Lung (tissue), 12 donors: ENCODE results near the gene LAPTM4A. TPM values are rescaled to one million over a fixed set of nuclear protein-coding genes. Genes with fewer than 3 reads are reported as not detected.

Source experiments
- ATAC-seq: fragments of 200-7000 bp; cut with Tn5 transposase; one replicate; pipeline ENCODE4 v1.9.1; 2020; ENCODE audit warnings: moderate number of reproducible peaks; ENCODE audit not compliant: insufficient read depth, low FRiP score
- DNase-seq, 3 donors: peaks; one replicate each; pipeline ENCODE4 v3.0.0-alpha.2; 2013 to 2017
- H3K27ac ChIP-seq, 2 donors: one replicate each; pipeline ENCODE4 v1.5.1; 2013; ENCODE audit warnings: mild to moderate bottlenecking in 2 of 2, moderate library complexity in 2 of 2, control low read depth in 1 of 2, inconsistent platforms in 1 of 2, low read depth in 1 of 2, low read length in 1 of 2
- H3K27me3 ChIP-seq, 3 donors: one replicate each; pipeline ENCODE4 v1.5.1; 2013; ENCODE audit warnings: low read length in 2 of 3; ENCODE audit not compliant: control insufficient read depth in 3 of 3, insufficient read depth in 3 of 3
- H3K36me3 ChIP-seq, 4 donors: one replicate each; pipeline ENCODE4 v1.5.1; 2013; ENCODE audit warnings: low read length in 4 of 4, mild to moderate bottlenecking in 1 of 4, moderate library complexity in 1 of 4; ENCODE audit not compliant: control insufficient read depth in 4 of 4, insufficient read depth in 4 of 4
- H3K4me1 ChIP-seq, 5 donors: one replicate each; pipeline ENCODE4 v1.5.1; 2013; ENCODE audit warnings: low read length in 5 of 5, mild to moderate bottlenecking in 2 of 5, moderate library complexity in 1 of 5; ENCODE audit not compliant: control insufficient read depth in 5 of 5, insufficient read depth in 5 of 5
- H3K4me3 ChIP-seq: one replicate; pipeline ENCODE4 v1.5.1; 2013; ENCODE audit warnings: mild to moderate bottlenecking, control low read depth, moderate library complexity
- H3K9ac ChIP-seq, 2 donors: one replicate each; pipeline ENCODE4 v1.5.1; 2013; ENCODE audit warnings: low read length in 2 of 2, control low read depth in 1 of 2; ENCODE audit not compliant: insufficient read depth in 1 of 2
- H3K9me3 ChIP-seq, 4 donors: one replicate each; pipeline ENCODE4 v1.5.1; 2013; ENCODE audit warnings: low read length in 3 of 4, mild to moderate bottlenecking in 1 of 4, moderate library complexity in 1 of 4; ENCODE audit not compliant: control insufficient read depth in 4 of 4, insufficient read depth in 3 of 4
- CTCF ChIP-seq: IDR thresholded peaks from 2 replicates; pipeline ENCODE4 v1.5.1; 2012; ENCODE audit warnings: mild to moderate bottlenecking; ENCODE audit errors: control extremely low read depth, extremely low read depth
- WGBS, 2 donors: extraction: QIAGEN DNeasy Blood & Tissue Kit; methylation state at CpG; one replicate each; pipeline ENCODE4 v1.1.7; 2013; 5-methylcytosine and 5-hydroxymethylcytosine counted together
- polyA plus RNA-seq, 2 donors: library from polyadenylated mRNA; stranded (reverse); fragments of 200-250 nt; gene quantifications; one replicate each; pipeline ENCODE4 v1.2.1, GENCODE V29; 2013
- total RNA-seq, 2 donors: library from RNA; depleted of rRNA in 1 of 2; stranded (reverse); fragments of >200 nt in 1 of 2; gene quantifications; one replicate each; pipeline ENCODE4 v1.2.1, GENCODE V29; 2014 to 2021
- donor health status: control.
- donor health status: control.
- donor health status: Bipolar disorder and iron deficiency.
- donor health status: healthy.
- donor health status: DM: yes; HTN: yes; CAD: no.

Gene LAPTM4A
- total and polyA plus RNA-seq, 4 donors: 155 to 236 (median 204) TPM

GRCh38 chr2:20005067-20005627 lies 46.3 kb downstream of the LAPTM4A start:
- H3K4me3 ChIP-seq: no peak overlapping the region
- no peak overlapping the region for H3K9ac ChIP-seq
- no peak overlapping the region for H3K27ac ChIP-seq
- DNase-seq (no peak), ATAC-seq (no peak)
- no peaks in the 10 kb centered on the region for H3K9me3 ChIP-seq
- H3K27me3 ChIP-seq: no peaks in the 10 kb centered on the region
- WGBS, 2 donors: 96 to 98% methylated on average over 10 of the region's 10 CpGs
- no peaks in the 10 kb centered on the region for H3K4me1 ChIP-seq
- no peaks in the 10 kb centered on the region for H3K36me3 ChIP-seq
- no peak for TF ChIP-seq CTCF

GRCh38 chr2:20001361-20001863 lies 50.0 kb downstream of the LAPTM4A start:
- Histone ChIP-seq H3K4me1 (no peaks in the 10 kb centered on the region), H3K9me3 (no peaks in the 10 kb centered on the region), H3K9ac (no peak overlapping the region), H3K4me3 (no peak overlapping the region), H3K27ac (no peak overlapping the region), H3K27me3 (no peaks in the 10 kb centered on the region), H3K36me3 (no peaks in the 10 kb centered on the region)
- ATAC-seq (no peak), DNase-seq (no peak)
- WGBS, 2 donors: 81 to 87% methylated on average over 2 of the region's 2 CpGs
- no peak for TF ChIP-seq CTCF

GRCh38 chr2:19993731-19994130 lies 57.7 kb downstream of the LAPTM4A start:
- TF ChIP-seq CTCF: no peak
- ATAC-seq (no peak), DNase-seq (peak in 2 of 3 donors; percentile 84 to 92)
- Histone ChIP-seq H3K27me3 (no peaks in the 10 kb centered on the region), H3K36me3 (no peaks in the 10 kb centered on the region), H3K9ac (no peak overlapping the region), H3K27ac (no peak overlapping the region), H3K9me3 (no peaks in the 10 kb centered on the region), H3K4me3 (no peak overlapping the region), H3K4me1 (peaks cover 0 to 23% (median 4%) of the 10 kb centered on the region in 5 donors)

GRCh38 chr2:19991895-19992294 lies 59.5 kb downstream of the LAPTM4A start:
- H3K36me3 ChIP-seq: peaks cover 0 to 5% (median 0%) of the 10 kb centered on the region in 4 donors
- no peaks in the 10 kb centered on the region for H3K9me3 ChIP-seq
- no peak for ATAC-seq
- no peak for TF ChIP-seq CTCF
- H3K4me1 ChIP-seq: peaks cover 0 to 25% (median 7%) of the 10 kb centered on the region in 5 donors
- no peaks in the 10 kb centered on the region for H3K27me3 ChIP-seq
- 87 to 95% methylated on average over 1 of the region's 1 CpG for WGBS, 2 donors
- H3K4me3 ChIP-seq: no peak overlapping the region
- DNase-seq: no peak
- H3K9ac ChIP-seq: no peak overlapping the region
- no peak overlapping the region for H3K27ac ChIP-seq
